Measurements from ENCODE around the gene TMTC2. TPM values are rescaled to one million over a fixed set of nuclear protein-coding genes. Genes with fewer than 3 reads are reported as not detected.

TMTC2 gene
- total and polyA plus RNA-seq, 3 donors from 2014 or later = 8.1 to 22.4 (median 19.4) TPM

- no peaks in the 10 kb centered on the region for H3K36me3 ChIP-seq (ENCODE audit: low read depth, missing control alignments)
- no peaks in the 10 kb centered on the region for H3K4me1 ChIP-seq
- TF ChIP-seq POLR2A (IDR thresholded peaks at IDR 0.05) (no peak), CTCF (IDR thresholded peaks at IDR 0.05) (no peak)
- 87 to 92% methylated on average over 1 of the region's 1 CpG for WGBS, 2 donors
- no peaks in the 10 kb centered on the region for H3K9me3 ChIP-seq
- H3K4me3 ChIP-seq = no peak overlapping the region
- H3K27ac ChIP-seq = no peak overlapping the region
- intact Hi-C loops (cut with DNase I; ENCODE audit: low total_unique reads) = no loop called here
- no peak for DNase-seq
- H3K27me3 ChIP-seq = no peaks in the 10 kb centered on the region
These were observed 39.0 kb downstream of the TMTC2 start for GRCh38 chr12:82725741-82726140.

GRCh38 chr12:82727886-82728285, 41.2 kb downstream of the TMTC2 start:
- Histone ChIP-seq H3K4me3 (no peak overlapping the region), H3K4me1 (no peaks in the 10 kb centered on the region), H3K36me3 (ENCODE audit: low read depth, missing control alignments) (no peaks in the 10 kb centered on the region), H3K27me3 (no peaks in the 10 kb centered on the region), H3K27ac (no peak overlapping the region), H3K9me3 (no peaks in the 10 kb centered on the region)
- intact Hi-C loops (cut with DNase I; ENCODE audit: low total_unique reads) = no loop called here
- TF ChIP-seq POLR2A (IDR thresholded peaks at IDR 0.05) (no peak), CTCF (IDR thresholded peaks at IDR 0.05) (no peak)
- DNase-seq = no peak
- WGBS, 2 donors = 96 to 97% methylated on average over 2 of the region's 2 CpGs

GRCh38 chr12:82728710-82729109, 42.0 kb downstream of the TMTC2 start:
- 92 to 94% methylated on average over 5 to 22 of the region's 22 CpGs for WGBS, 2 donors
- intact Hi-C loops (cut with DNase I; ENCODE audit: low total_unique reads) = no loop called here
- H3K36me3 ChIP-seq (ENCODE audit: low read depth, missing control alignments) = no peaks in the 10 kb centered on the region
- H3K4me3 ChIP-seq = no peak overlapping the region
- no peak overlapping the region for H3K27ac ChIP-seq
- H3K9me3 ChIP-seq = no peaks in the 10 kb centered on the region
- H3K4me1 ChIP-seq = no peaks in the 10 kb centered on the region
- DNase-seq = no peak
- no peaks in the 10 kb centered on the region for H3K27me3 ChIP-seq
- TF ChIP-seq POLR2A (IDR thresholded peaks at IDR 0.05) = no peak
- no peak for TF ChIP-seq CTCF (IDR thresholded peaks at IDR 0.05)

GRCh38 chr12:82730953-82731459, 44.3 kb downstream of the TMTC2 start:
- no peaks in the 10 kb centered on the region for H3K36me3 ChIP-seq (ENCODE audit: low read depth, missing control alignments)
- DNase-seq = no peak
- H3K9me3 ChIP-seq = no peaks in the 10 kb centered on the region
- no peak overlapping the region for H3K27ac ChIP-seq
- 57 to 78% methylated on average over 7 of the region's 7 CpGs for WGBS, 2 donors
- H3K4me3 ChIP-seq = no peak overlapping the region
- intact Hi-C loops (cut with DNase I; ENCODE audit: low total_unique reads) = no loop called here
- TF ChIP-seq POLR2A (IDR thresholded peaks at IDR 0.05) (no peak), CTCF (IDR thresholded peaks at IDR 0.05) (no peak)
- H3K4me1 ChIP-seq = no peaks in the 10 kb centered on the region
- no peaks in the 10 kb centered on the region for H3K27me3 ChIP-seq

All from testis (tissue), 3 donors.